Activated CD4-positive, CD25-positive, alpha-beta regulatory T cell (primary cell): ENCODE results near the gene PRPF38A.

Experiments used
- DNase-seq, 4 experiments: peaks; one replicate each; lab custom pipeline; 2025; lab: John Stamatoyannopoulos, UW

PRPF38A gene

GRCh38 chr1:52460694-52461093, 56.3 kb downstream of the PRPF38A start:
- DNase-seq = no peak

- DNase-seq = no peak
These were observed 57.4 kb downstream of the PRPF38A start for GRCh38 chr1:52461821-52462220.

- DNase-seq = no peak
These were observed 59.5 kb downstream of the PRPF38A start for GRCh38 chr1:52463891-52464290.

GRCh38 chr1:52469108-52469507, 64.7 kb downstream of the PRPF38A start:
- DNase-seq = no peak
